ENCODE results near the gene TAF15.

DNA sequence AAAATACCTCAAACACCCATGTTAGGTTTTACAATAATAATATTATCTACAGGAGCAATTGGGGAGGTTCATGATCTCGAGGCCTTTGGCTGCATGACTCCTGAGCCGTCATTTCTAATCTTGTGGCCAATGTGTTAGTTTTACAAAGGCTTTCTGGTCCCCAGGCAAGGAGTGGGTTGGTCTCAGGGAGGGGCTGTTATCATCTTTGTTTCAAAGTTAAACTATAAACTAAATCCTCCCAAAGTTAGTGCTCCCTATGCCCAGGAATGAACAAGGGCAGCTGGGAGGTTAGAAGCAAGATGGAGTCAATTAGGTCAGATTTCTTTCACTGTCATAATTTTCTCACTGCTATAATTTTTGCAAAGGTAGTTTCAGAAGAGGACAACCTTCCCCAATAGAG lies 80.0 kb downstream of the TAF15 start:
- TF ChIP-seq CTCF (IDR thresholded peaks at IDR 0.05; ENCODE audit: poor library complexity, severe bottlenecking), result no peak
- TF ChIP-seq MXI1 (conservative IDR thresholded peaks at IDR 0.05; ENCODE audit: poor library complexity, severe bottlenecking), result no peak
- no peak for TF ChIP-seq POLR2AphosphoS5 (IDR thresholded peaks at IDR 0.05)
